HUES48 (cell line): Measurements from ENCODE around the gene PIAS4.

ENCODE experiments used
- H3K27ac ChIP-seq: one replicate; pipeline ENCODE4 v1.7.0; 2013; ENCODE audit warnings: low read depth, low read length, inconsistent platforms
- H3K27me3 ChIP-seq: 2 replicates; pipeline ENCODE4 v1.6.1; 2013; ENCODE audit warnings: mild to moderate bottlenecking, low read length; ENCODE audit not compliant: control insufficient read depth, insufficient read depth
- H3K36me3 ChIP-seq: 2 replicates; pipeline ENCODE4 v1.6.1; 2013; ENCODE audit warnings: low read length; ENCODE audit not compliant: control insufficient read depth, insufficient read depth
- H3K4me1 ChIP-seq: 2 replicates; pipeline ENCODE4 v1.6.1; 2013; ENCODE audit warnings: mild to moderate bottlenecking, low read length; ENCODE audit not compliant: control insufficient read depth, insufficient read depth
- H3K4me3 ChIP-seq: 2 replicates; pipeline ENCODE4 v1.5.1; 2013; ENCODE audit warnings: mild to moderate bottlenecking, low read depth, low read length
- H3K9ac ChIP-seq: 2 replicates; pipeline ENCODE4 v1.6.1; 2013; ENCODE audit warnings: mild to moderate bottlenecking, low read depth, low read length, moderate library complexity
- H3K9me3 ChIP-seq: 2 replicates; pipeline ENCODE4 v1.6.1; 2013; ENCODE audit warnings: low read length; ENCODE audit not compliant: control insufficient read depth, insufficient read depth

Gene PIAS4

DNA sequence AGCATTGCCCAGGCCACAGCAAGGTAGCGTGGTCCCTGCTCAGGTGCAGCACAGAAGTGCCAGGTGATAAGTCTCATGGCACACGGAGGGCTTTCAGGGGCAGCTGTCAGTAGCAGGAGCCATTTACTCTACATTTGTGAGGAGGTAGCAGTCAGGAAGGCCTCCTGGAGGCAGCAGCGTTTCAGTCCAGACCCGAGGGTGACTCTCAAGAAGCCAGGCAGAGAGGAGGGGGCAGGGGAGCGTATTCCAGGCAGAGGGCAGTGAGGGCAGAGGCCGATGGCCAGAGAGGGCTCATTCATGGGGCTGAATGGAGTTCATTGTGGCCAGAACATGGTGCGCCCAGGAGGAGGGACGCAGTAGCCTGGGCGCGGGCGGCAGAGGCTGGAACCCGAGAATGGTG, 8.9 kb downstream of the PIAS4 start:
- H3K36me3 ChIP-seq: peaks cover 46% of the 10 kb centered on the region
- no peaks in the 10 kb centered on the region for H3K9me3 ChIP-seq
- H3K4me3 ChIP-seq: no peak overlapping the region
- no peaks in the 10 kb centered on the region for H3K4me1 ChIP-seq
- H3K27me3 ChIP-seq: no peaks in the 10 kb centered on the region
- H3K27ac ChIP-seq: no peak overlapping the region
- H3K9ac ChIP-seq: no peak overlapping the region

GRCh38 chr19:4016903-4017638, 9.5 kb downstream of the PIAS4 start:
- Histone ChIP-seq H3K9me3 (no peaks in the 10 kb centered on the region), H3K36me3 (peaks cover 46% of the 10 kb centered on the region), H3K4me3 (no peak overlapping the region), H3K27ac (no peak overlapping the region), H3K4me1 (no peaks in the 10 kb centered on the region), H3K9ac (no peak overlapping the region), H3K27me3 (no peaks in the 10 kb centered on the region)

DNA sequence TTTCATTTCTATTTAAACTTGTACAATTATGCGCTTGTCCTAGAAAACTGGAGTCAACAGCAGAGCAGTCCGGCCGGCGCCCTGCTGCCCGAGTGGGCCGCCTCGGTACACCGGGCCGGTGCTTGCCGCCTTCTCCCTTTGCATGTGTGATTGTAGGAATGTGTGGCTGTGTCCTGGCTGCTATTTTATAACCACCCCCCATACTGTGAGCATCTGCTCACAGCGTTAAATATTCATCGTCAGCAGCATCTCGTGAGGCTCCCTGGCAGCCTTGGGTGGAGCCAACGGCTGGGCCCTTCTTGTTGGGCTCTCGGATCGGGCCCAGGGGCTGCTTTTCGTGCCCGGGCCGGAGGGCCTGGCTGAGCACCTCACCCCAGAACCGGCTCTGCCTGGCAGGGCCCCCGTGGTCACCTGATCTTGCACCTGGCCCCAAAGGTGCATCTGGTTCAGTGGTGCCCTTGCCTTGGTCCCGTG, 10.6 kb downstream of the PIAS4 start:
- Histone ChIP-seq H3K36me3 (peaks cover 40% of the 10 kb centered on the region), H3K4me3 (no peak overlapping the region), H3K27ac (no peak overlapping the region), H3K9ac (no peak overlapping the region), H3K27me3 (no peaks in the 10 kb centered on the region), H3K9me3 (no peaks in the 10 kb centered on the region), H3K4me1 (no peaks in the 10 kb centered on the region)

GRCh38 chr19:4018775-4019504, 11.4 kb downstream of the PIAS4 start:
- Histone ChIP-seq H3K36me3 (peaks cover 36% of the 10 kb centered on the region), H3K27ac (no peak overlapping the region), H3K9me3 (no peaks in the 10 kb centered on the region)

DNA sequence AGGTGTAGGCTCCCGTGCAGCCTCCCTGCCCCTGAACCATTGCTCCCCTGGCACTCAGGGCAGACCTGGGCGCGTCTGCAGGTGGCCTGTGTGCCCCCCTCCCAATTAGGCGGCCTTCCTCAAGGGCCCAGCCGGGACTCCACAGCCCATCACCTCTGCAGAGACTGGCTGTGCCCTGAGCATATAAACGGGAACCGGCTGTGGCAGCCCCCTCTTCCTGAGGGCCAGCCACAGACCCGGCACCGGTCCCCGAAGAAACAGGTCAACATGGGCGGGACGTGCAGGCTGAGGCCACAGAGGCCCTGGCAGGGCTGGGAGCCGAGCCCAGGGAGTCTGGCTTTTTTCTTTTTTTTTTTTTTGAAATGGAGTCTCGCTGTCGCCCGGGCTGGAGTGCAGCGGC, 12.0 kb downstream of the PIAS4 start:
- Histone ChIP-seq H3K4me3 (no peak overlapping the region), H3K9me3 (no peaks in the 10 kb centered on the region), H3K9ac (no peak overlapping the region), H3K27me3 (no peaks in the 10 kb centered on the region), H3K36me3 (peaks cover 36% of the 10 kb centered on the region), H3K4me1 (no peaks in the 10 kb centered on the region), H3K27ac (no peak overlapping the region)

More at GRCh38 chr19:4018775-4019504, 11.4 kb downstream of the PIAS4 start:
- no peak overlapping the region for H3K9ac ChIP-seq
- no peaks in the 10 kb centered on the region for H3K4me1 ChIP-seq
- H3K4me3 ChIP-seq: no peak overlapping the region
- H3K27me3 ChIP-seq: no peaks in the 10 kb centered on the region

DNA sequence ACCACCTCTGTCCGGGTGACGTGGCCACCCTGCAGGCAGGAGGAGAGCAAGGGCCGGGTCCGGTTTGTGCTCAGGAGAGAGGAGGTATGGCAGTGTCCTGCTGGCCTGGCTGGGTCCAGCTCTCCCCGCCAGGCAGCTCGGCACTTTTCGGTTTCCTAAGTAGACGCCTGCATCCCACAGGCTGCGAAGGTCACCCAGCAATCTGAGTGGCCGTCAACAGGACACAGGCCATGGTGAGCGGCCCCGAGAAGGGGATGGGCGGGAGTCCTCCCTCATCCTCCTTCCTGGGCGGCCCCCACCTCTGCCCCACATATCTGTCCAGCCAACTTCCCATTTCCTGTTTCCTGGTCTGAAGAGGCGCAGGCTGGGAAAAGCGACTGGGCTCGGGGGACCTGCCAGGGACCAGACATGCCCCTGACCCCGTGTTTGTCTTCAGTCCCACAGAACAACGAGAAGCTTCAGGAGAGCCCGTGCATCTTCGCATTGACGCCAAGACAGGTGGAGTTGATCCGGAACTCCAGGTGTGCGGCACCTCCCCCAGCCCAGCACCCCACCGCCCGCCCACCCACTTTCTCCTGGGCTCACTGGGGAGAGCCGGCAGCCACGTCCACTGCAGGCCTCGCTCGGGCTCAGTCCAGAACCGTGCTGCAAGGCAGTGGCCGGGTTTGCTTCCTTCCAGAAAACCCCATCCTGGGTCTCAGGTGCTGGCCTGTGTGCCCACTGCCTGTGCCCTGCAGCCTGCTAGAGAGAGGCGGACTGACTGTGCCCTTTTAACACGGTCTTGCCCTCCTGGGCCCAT, 16.3 kb downstream of the PIAS4 start:
- Histone ChIP-seq H3K4me1 (no peaks in the 10 kb centered on the region), H3K27me3 (no peaks in the 10 kb centered on the region), H3K9ac (no peak overlapping the region), H3K9me3 (no peaks in the 10 kb centered on the region), H3K36me3 (peaks cover 37% of the 10 kb centered on the region), H3K4me3 (no peak overlapping the region), H3K27ac (no peak overlapping the region)

DNA sequence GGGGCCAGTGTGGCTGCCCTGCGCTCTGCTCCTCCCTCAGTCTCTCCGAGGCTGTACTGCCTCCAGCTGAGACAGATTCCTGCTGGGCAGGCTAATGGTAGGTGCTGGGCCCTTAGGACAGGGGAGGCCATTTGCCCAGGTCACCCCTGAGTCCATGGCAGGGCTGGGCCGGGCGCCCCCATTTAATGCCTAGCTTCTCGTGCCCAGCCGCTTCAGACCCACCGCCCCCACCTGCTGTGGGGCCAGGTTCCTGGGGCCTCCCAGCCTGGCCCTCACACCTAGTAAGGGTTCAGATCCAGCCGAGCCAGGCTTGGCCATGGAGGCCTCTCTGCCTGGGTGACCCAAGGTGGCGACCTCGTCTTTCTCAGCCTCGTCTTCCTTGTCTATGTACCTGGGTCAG, 17.8 kb downstream of the PIAS4 start:
- H3K4me1 ChIP-seq: no peaks in the 10 kb centered on the region
- H3K9ac ChIP-seq: no peak overlapping the region
- peaks cover 42% of the 10 kb centered on the region for H3K36me3 ChIP-seq
- H3K9me3 ChIP-seq: no peaks in the 10 kb centered on the region
- H3K27ac ChIP-seq: no peak overlapping the region
- no peak overlapping the region for H3K4me3 ChIP-seq
- H3K27me3 ChIP-seq: no peaks in the 10 kb centered on the region

DNA sequence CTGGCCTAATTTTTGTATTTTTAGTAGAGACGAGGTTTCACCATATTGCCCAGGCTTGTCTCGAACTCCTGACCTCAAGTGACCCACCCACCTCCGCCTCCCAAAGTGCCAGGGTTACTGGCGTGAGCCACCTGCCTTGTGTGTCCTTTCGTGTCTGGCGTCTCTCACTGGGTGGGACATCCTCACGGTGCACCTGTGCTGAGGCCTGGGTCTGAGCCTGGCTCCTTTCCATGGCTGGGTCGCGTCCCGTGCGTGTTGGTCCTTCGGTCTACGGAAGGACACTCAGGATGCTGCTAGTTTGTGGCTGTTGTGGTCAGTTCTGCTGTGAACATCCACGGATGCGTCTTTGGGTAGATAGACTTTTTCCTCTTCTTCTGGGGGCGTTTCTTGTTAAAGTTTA, 19.6 kb downstream of the PIAS4 start:
- Histone ChIP-seq H3K4me3 (no peak overlapping the region), H3K27me3 (no peaks in the 10 kb centered on the region), H3K4me1 (no peaks in the 10 kb centered on the region), H3K9ac (no peak overlapping the region), H3K36me3 (peaks cover 51% of the 10 kb centered on the region), H3K9me3 (no peaks in the 10 kb centered on the region), H3K27ac (no peak overlapping the region)

DNA sequence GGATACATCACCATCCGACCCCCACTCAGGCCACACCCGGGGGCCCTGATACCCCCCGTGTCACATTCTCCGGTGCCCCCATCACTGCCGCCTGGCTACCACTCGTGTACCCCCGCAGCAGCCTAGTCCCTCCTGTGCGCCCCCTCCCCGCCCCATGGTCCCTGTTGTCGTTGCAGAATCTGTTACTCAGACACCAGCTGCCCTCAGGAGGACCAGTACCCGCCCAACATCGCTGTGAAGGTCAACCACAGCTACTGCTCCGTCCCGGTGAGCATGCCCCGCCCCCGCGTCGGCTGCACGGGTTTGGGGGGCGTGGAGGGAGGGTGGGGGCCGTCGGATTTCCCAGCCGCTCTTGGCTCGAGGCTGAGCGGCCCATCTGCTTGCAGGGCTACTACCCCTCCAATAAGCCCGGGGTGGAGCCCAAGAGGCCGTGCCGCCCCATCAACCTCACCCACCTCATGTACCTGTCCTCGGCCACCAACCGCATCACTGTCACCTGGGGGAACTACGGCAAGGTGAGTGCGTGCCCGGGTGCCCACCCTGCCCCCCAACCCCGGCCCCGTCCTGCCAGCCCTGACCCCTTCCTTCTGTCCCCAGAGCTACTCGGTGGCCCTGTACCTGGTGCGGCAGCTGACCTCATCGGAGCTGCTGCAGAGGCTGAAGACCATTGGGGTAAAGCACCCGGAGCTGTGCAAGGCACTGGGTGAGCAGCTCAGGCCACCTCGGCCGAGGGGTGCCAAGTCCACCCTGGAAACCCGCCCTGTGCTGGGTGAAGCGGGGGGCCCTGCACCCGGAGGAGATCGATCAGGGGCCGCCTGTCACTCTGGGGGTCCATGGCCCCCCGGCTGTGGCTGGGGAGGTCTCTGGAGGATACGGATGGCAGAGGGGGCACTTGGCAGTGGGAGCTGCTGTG, 21.1 kb downstream of the PIAS4 start:
- Histone ChIP-seq H3K36me3 (peaks cover 65% of the 10 kb centered on the region), H3K4me3 (no peak overlapping the region)

DNA sequence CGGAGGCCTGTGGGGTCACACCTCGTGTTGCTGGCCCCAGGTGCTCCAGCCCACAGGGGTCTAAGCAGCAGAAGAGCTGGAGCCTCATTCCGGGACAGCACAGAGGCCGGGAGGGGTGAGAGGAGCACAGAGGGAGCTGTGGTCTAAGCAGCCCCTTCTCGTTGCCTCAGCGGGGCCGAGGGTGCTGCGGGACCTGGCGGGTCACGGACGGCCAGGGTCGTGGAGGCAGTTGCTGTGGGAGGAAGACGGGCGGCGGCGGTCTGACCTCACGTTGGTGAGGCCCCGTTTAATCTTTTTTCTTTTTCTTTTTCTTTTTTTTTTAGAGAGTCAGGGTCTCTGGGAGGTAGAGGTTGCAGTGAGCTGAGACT, 21.7 kb downstream of the PIAS4 start:
- H3K4me1 ChIP-seq: no peaks in the 10 kb centered on the region
- no peak overlapping the region for H3K9ac ChIP-seq
- H3K27ac ChIP-seq: no peak overlapping the region
- peaks cover 65% of the 10 kb centered on the region for H3K36me3 ChIP-seq
- H3K27me3 ChIP-seq: no peaks in the 10 kb centered on the region
- H3K4me3 ChIP-seq: no peak overlapping the region
- no peaks in the 10 kb centered on the region for H3K9me3 ChIP-seq

More for the DNA sequence above, 21.1 kb downstream of the PIAS4 start:
- H3K4me1 ChIP-seq: no peaks in the 10 kb centered on the region
- H3K27me3 ChIP-seq: no peaks in the 10 kb centered on the region
- H3K27ac ChIP-seq: no peak overlapping the region
- H3K9me3 ChIP-seq: no peaks in the 10 kb centered on the region
- H3K9ac ChIP-seq: no peak overlapping the region
